Sigmoid colon (tissue), 7 donors: ENCODE results near the gene PDE3B. TPM values are rescaled to one million over a fixed set of nuclear protein-coding genes. Genes with fewer than 3 reads are reported as not detected.
"Not testable (repeated sequence)": the region's sequence is repeated elsewhere in the genome, so short reads cannot be mapped to it uniquely, and the experiment has no call there.

ENCODE experiments used
- DNase-seq: peaks from one replicate; pipeline ENCODE4 v3.0.0-alpha.2; 2019
- H3K27ac ChIP-seq, 4 donors: fragments of 200-600 bp; sonication (generic); one replicate each; pipeline ENCODE4 v1.5.1; 2016 to 2019; ENCODE audit warnings: mild to moderate bottlenecking in 1 of 4
- H3K27me3 ChIP-seq, 3 donors: fragments of 200-600 bp; sonication (generic); one replicate each; pipeline ENCODE4 v1.5.1; 2019; ENCODE audit warnings: mild to moderate bottlenecking in 1 of 3
- H3K36me3 ChIP-seq, 4 donors: fragments of 200-600 bp; sonication (generic); one replicate each; pipeline ENCODE4 v1.5.1; 2016 to 2019
- H3K4me1 ChIP-seq, 4 donors: fragments of 200-600 bp; sonication (generic); one replicate each; pipeline ENCODE4 v1.5.1; 2017 to 2019
- H3K4me3 ChIP-seq, 4 donors: fragments of 200-600 bp; sonication (generic); one replicate each; pipeline ENCODE4 v1.5.1; 2017 to 2019; ENCODE audit warnings: mild to moderate bottlenecking in 2 of 4, moderate library complexity in 1 of 4
- H3K9me3 ChIP-seq, 4 donors: fragments of 200-600 bp in 3 of 4; sonication (generic) in 3 of 4; one replicate each; pipeline versions ENCODE4 v1.5.1 to v1.6.1; 2013 to 2019
- EP300 ChIP-seq, 4 donors: sonication (generic); formaldehyde crosslinking; IDR thresholded peaks; one replicate each; pipeline ENCODE4 v1.6.1; 2017; ENCODE audit warnings: antibody characterized with exemption in 4 of 4
- POLR2A ChIP-seq, 2 donors: fragments of 450-650 bp; IDR thresholded peaks; one replicate each; pipeline ENCODE4 v1.6.1; 2016; ENCODE audit warnings: antibody characterized with exemption in 2 of 2, mild to moderate bottlenecking in 2 of 2, moderate library complexity in 2 of 2
- POLR2AphosphoS5 ChIP-seq, 4 donors: sonication (generic); formaldehyde crosslinking; IDR thresholded peaks; one replicate each; pipeline ENCODE4 v1.6.1; 2017; ENCODE audit warnings: antibody characterized with exemption in 4 of 4
- WGBS, 2 donors: extraction: QIAGEN DNeasy Blood & Tissue Kit; methylation state at CpG; one replicate each; pipeline ENCODE4 v1.1.7; 2013; 5-methylcytosine and 5-hydroxymethylcytosine counted together
- intact Hi-C: fragments of 100-400 bp; cut with DNase I; formaldehyde crosslinking; loops from one replicate; pipeline ENCODE4 v1.15.1; 2023
- polyA plus RNA-seq, 3 donors: library from polyadenylated mRNA; stranded (reverse); fragments of 200-250 nt; gene quantifications; one replicate each; pipeline ENCODE4 v1.2.3, GENCODE V29; 2013
- total RNA-seq, 4 donors: library from RNA; depleted of rRNA; stranded (reverse); fragments of >200 nt; gene quantifications; one replicate each; pipeline ENCODE4 v1.1.0, GENCODE V29; 2016
- TF ChIP-seq, protein P1 (sequence below), 4 experiments: fragments of 450-650 bp in 3 of 4; fragments of 200-600 bp in 1 of 4; IDR thresholded peaks; one replicate each; pipeline ENCODE4 v1.5.1; 2016 to 2019; ENCODE audit warnings: antibody characterized with exemption in 4 of 4, mild to moderate bottlenecking in 3 of 4, moderate library complexity in 2 of 4
- donor health status: healthy with polysubstance abuse.
- donor health status: Bipolar disorder and iron deficiency.
- donor health status: healthy.

The PDE3B gene
- total and polyA plus RNA-seq, 7 donors = 1.2 to 132 (median 78.3) TPM

- DNase-seq = no peak
- TF ChIP-seq POLR2A (IDR thresholded peaks at IDR 0.05) = no peak
- Histone ChIP-seq H3K9me3 (no peaks in the 10 kb centered on the region), H3K27ac (peak overlapping the region in 1 of 4 donors; percentile 11), H3K27me3 (no peaks in the 10 kb centered on the region), H3K4me3 (no peak overlapping the region), H3K36me3 (no peaks in the 10 kb centered on the region), H3K4me1 (no peaks in the 10 kb centered on the region)
- WGBS, 2 donors = 76 to 85% methylated on average over 2 of the region's 2 CpGs
- intact Hi-C loops = no loop called here
These were observed 140.6 kb downstream of the PDE3B start for GRCh38 chr11:14784230-14784629.

- intact Hi-C loops = loop anchor here (5.0 kb wide), 2 partner anchors 102 to 117 kb away; partner anchors contain the start of gene CYP2R1
- Histone ChIP-seq H3K36me3 (no peaks in the 10 kb centered on the region), H3K27ac (no peak overlapping the region), H3K4me1 (peaks cover 0 to 3% (median 0%) of the 10 kb centered on the region in 4 donors), H3K27me3 (no peaks in the 10 kb centered on the region), H3K4me3 (no peak overlapping the region), H3K9me3 (no peaks in the 10 kb centered on the region)
- no peak for TF ChIP-seq EP300 (IDR thresholded peaks at IDR 0.05)
- TF ChIP-seq, protein P1, sequence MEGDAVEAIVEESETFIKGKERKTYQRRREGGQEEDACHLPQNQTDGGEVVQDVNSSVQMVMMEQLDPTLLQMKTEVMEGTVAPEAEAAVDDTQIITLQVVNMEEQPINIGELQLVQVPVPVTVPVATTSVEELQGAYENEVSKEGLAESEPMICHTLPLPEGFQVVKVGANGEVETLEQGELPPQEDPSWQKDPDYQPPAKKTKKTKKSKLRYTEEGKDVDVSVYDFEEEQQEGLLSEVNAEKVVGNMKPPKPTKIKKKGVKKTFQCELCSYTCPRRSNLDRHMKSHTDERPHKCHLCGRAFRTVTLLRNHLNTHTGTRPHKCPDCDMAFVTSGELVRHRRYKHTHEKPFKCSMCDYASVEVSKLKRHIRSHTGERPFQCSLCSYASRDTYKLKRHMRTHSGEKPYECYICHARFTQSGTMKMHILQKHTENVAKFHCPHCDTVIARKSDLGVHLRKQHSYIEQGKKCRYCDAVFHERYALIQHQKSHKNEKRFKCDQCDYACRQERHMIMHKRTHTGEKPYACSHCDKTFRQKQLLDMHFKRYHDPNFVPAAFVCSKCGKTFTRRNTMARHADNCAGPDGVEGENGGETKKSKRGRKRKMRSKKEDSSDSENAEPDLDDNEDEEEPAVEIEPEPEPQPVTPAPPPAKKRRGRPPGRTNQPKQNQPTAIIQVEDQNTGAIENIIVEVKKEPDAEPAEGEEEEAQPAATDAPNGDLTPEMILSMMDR (IDR thresholded peaks at IDR 0.05) = peak in 1 of 4 experiments; percentile 22
- DNase-seq = no peak
These were observed 146.4 kb downstream of the PDE3B start for GRCh38 chr11:14789879-14790484.

DNA sequence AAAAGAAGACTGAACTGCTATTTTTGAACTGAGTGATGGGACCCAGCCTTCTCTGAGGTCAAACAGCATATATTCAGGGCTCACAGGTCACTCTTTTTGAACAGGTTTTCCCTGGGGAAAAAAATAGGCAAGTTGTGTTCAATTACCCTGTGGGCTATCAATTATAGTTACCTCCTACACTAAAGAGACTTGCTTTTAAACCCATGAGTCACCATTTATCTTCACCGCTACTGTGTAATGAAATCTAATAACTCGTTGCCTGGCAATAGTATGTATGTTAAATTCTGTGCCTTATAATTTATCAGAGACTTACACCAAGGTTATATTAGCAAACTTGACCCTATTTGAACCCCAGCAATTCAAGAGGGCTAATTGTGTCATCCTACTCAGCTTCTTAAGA is 149.9 kb downstream of the PDE3B start:
- no peaks in the 10 kb centered on the region for H3K36me3 ChIP-seq
- WGBS, 2 donors = 88 to 90% methylated on average over 2 of the region's 2 CpGs
- no peak for DNase-seq
- no peaks in the 10 kb centered on the region for H3K27me3 ChIP-seq
- H3K4me3 ChIP-seq = no peak overlapping the region
- H3K9me3 ChIP-seq = no peaks in the 10 kb centered on the region
- no peak for TF ChIP-seq EP300 (IDR thresholded peaks at IDR 0.05)
- no peak for TF ChIP-seq POLR2AphosphoS5 (IDR thresholded peaks at IDR 0.05)
- TF ChIP-seq, protein P1 (IDR thresholded peaks at IDR 0.05) = no peak
- no peak for TF ChIP-seq POLR2A (IDR thresholded peaks at IDR 0.05)
- no peak overlapping the region for H3K27ac ChIP-seq
- intact Hi-C loops = loop anchor here (5.0 kb wide), 2 partner anchors 99 to 114 kb away; partner anchors contain the start of gene CYP2R1
- H3K4me1 ChIP-seq = peaks cover 0 to 3% (median 0%) of the 10 kb centered on the region in 4 donors

DNA sequence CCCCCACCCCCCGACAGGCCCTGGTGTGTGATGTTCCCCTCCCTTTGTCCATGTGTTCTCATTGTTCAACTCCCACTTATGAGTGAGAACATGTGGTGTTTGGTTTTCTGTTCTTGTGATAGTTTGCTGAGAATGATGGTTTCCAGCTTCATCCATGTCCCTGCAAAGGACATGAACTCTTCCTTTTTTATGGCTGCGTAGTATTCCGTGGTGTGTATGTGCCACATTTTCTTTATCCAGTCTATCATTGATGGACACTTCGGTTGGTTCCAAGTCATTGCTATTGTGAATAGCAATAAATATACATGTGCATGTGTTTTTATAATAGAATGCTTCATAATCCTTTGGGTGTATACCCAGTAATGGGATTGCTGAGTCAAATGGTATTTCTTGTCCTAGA is 152.4 kb downstream of the PDE3B start:
- intact Hi-C loops, H3K4me3 ChIP-seq, H3K4me1 ChIP-seq, H3K27me3 ChIP-seq, H3K36me3 ChIP-seq, H3K9me3 ChIP-seq, DNase-seq, H3K27ac ChIP-seq: not testable (repeated sequence)
- 96% methylated on average over 4 of the region's 4 CpGs for WGBS, 2 donors

DNA sequence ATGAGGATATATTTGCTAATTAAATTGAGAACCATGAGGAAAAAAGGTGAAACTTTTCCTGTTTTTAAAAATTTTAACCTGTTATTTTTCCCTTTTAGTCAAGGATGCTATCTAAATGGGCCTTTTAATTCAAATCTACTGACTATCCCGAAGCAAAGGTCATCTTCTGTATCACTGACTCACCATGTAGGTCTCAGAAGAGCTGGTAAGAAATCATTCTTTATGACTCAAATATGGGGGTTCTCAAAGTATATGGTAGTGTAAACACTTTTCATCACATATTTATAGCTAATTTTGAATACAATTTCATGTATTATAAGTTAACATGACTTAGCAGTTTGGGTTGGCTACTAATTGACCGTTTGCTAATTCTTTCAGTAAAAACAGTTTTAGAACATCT is 160.2 kb downstream of the PDE3B start:
- Histone ChIP-seq H3K36me3 (peaks cover 0 to 43% (median 0%) of the 10 kb centered on the region in 4 donors), H3K4me1 (no peaks in the 10 kb centered on the region), H3K4me3 (no peak overlapping the region), H3K9me3 (no peaks in the 10 kb centered on the region), H3K27ac (no peak overlapping the region), H3K27me3 (no peaks in the 10 kb centered on the region)
- intact Hi-C loops = no loop called here
- no peak for DNase-seq
- TF ChIP-seq EP300 (IDR thresholded peaks at IDR 0.05) (no peak), POLR2A (IDR thresholded peaks at IDR 0.05) (no peak), POLR2AphosphoS5 (IDR thresholded peaks at IDR 0.05) (no peak)
- TF ChIP-seq, protein P1 (IDR thresholded peaks at IDR 0.05) = no peak
- WGBS, 2 donors = 95 to 96% methylated on average over 2 of the region's 2 CpGs

DNA sequence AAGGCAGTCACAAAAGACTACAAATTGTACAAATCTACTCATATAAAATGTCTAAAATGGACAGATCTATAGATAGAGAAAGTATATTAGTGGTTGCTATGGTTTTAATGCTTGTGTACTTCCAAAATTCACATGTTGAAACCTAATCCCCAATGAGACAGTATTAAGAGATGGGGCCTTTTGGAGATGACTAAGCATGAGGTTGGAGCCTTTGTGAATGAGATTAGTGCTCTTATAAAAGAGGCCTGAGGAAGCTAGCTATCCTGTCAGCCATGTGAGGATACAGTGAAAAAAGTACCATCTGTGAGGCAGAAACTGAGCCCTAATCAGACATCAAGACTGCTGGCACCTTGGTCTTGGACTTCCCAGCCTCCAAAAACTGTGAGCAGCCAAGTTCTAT is 165.9 kb downstream of the PDE3B start:
- H3K9me3 ChIP-seq = no peaks in the 10 kb centered on the region
- H3K36me3 ChIP-seq = peaks cover 0 to 64% (median 5%) of the 10 kb centered on the region in 4 donors
- no peaks in the 10 kb centered on the region for H3K27me3 ChIP-seq
- TF ChIP-seq EP300 (IDR thresholded peaks at IDR 0.05) (no peak), POLR2A (IDR thresholded peaks at IDR 0.05) (no peak), POLR2AphosphoS5 (IDR thresholded peaks at IDR 0.05) (no peak)
- TF ChIP-seq, protein P1 (IDR thresholded peaks at IDR 0.05) = no peak
- no peaks in the 10 kb centered on the region for H3K4me1 ChIP-seq
- no peak for DNase-seq
- H3K27ac ChIP-seq = no peak overlapping the region
- intact Hi-C loops = no loop called here
- no peak overlapping the region for H3K4me3 ChIP-seq
